SK-N-SH treated with all-trans-retinoic acid at 6 μM for 48 hours (cell line): ENCODE measurements around the gene TACO1.

Experiments used
- ATAC-seq: fragments of 200-7000 bp; cut with Tn5 transposase; 3 replicates; pipeline ENCODE4 v1.9.1; 2020; ENCODE audit warnings: mild to moderate bottlenecking, moderate library complexity
- ARNTL ChIP-seq: fragments of 450-650 bp; formaldehyde crosslinking; IDR thresholded peaks from 2 replicates; pipeline ENCODE4 v1.5.0; 2020; ENCODE audit warnings: low read depth, mild to moderate bottlenecking, moderate library complexity, borderline replicate concordance
- BACH2 ChIP-seq: fragments of 250-450 bp; sonication (Bioruptor Pico); IDR thresholded peaks from 2 replicates; pipeline ENCODE4 v1.9.0; 2021; ENCODE audit warnings: mild to moderate bottlenecking, borderline replicate concordance
- CREB5 ChIP-seq: fragments of 250-450 bp; sonication (Bioruptor Pico); IDR thresholded peaks from 2 replicates; pipeline ENCODE4 v1.5.1; 2020; ENCODE audit warnings: low read depth, mild to moderate bottlenecking, moderate library complexity
- CSDC2 ChIP-seq: fragments of 250-450 bp; sonication (Bioruptor Pico); IDR thresholded peaks from 2 replicates; pipeline ENCODE4 v1.5.0; 2020; ENCODE audit warnings: mild to moderate bottlenecking, moderate library complexity
- CSRNP3 ChIP-seq: fragments of 250-450 bp; sonication (Bioruptor Pico); IDR thresholded peaks from 2 replicates; pipeline ENCODE4 v1.5.1; 2021; ENCODE audit warnings: mild to moderate bottlenecking, moderate library complexity
- ESRRG ChIP-seq: fragments of 250-450 bp; sonication (Bioruptor Pico); IDR thresholded peaks from 2 replicates; pipeline ENCODE4 v1.6.1; 2021; ENCODE audit warnings: mild to moderate bottlenecking
- GLIS3 ChIP-seq: fragments of 250-450 bp; sonication (Bioruptor Pico); IDR thresholded peaks from 2 replicates; pipeline ENCODE4 v1.5.0; 2020; ENCODE audit warnings: mild to moderate bottlenecking, moderate library complexity
- ISL1 ChIP-seq: fragments of 250-450 bp; sonication (Bioruptor Pico); IDR thresholded peaks from 2 replicates; pipeline ENCODE4 v2.1.2; 2022; ENCODE audit warnings: mild to moderate bottlenecking, moderate library complexity
- OSR1 ChIP-seq: fragments of 250-450 bp; sonication (Bioruptor Pico); IDR thresholded peaks from 2 replicates; pipeline ENCODE4 v1.8.0; 2022; ENCODE audit warnings: moderate library complexity, mild to moderate bottlenecking, inconsistent platforms
- PATZ1 ChIP-seq: fragments of 250-450 bp; sonication (Bioruptor Pico); IDR thresholded peaks from 2 replicates; pipeline ENCODE4 v1.8.0; 2020; ENCODE audit warnings: mild to moderate bottlenecking, moderate library complexity, borderline replicate concordance
- POU6F1 ChIP-seq: fragments of 250-450 bp; sonication (Bioruptor Pico); IDR thresholded peaks from 2 replicates; pipeline ENCODE4 v1.8.0; 2021; ENCODE audit warnings: low read depth, mild to moderate bottlenecking, moderate library complexity, borderline replicate concordance
- PPARA ChIP-seq: fragments of 250-450 bp; sonication (Bioruptor Pico); IDR thresholded peaks from 2 replicates; pipeline ENCODE4 v1.5.0; 2020; ENCODE audit warnings: mild to moderate bottlenecking, borderline replicate concordance
- RARB ChIP-seq: fragments of 250-450 bp; sonication (Bioruptor Pico); IDR thresholded peaks from 2 replicates; pipeline ENCODE4 v1.8.0; 2021; ENCODE audit warnings: mild to moderate bottlenecking, moderate library complexity
- TCF4 ChIP-seq: fragments of 250-450 bp; sonication (Bioruptor Pico); IDR thresholded peaks from 2 replicates; pipeline ENCODE4 v1.8.0; 2021; ENCODE audit warnings: mild to moderate bottlenecking, moderate library complexity, borderline replicate concordance
- TSHZ2 ChIP-seq: fragments of 250-450 bp; sonication (Bioruptor Pico); IDR thresholded peaks from 2 replicates; pipeline ENCODE4 v1.5.0; 2020; ENCODE audit warnings: mild to moderate bottlenecking, moderate library complexity
- ZFP3 ChIP-seq: fragments of 250-450 bp; sonication (Bioruptor Pico); IDR thresholded peaks from 2 replicates; pipeline ENCODE4 v1.5.0; 2020; ENCODE audit warnings: mild to moderate bottlenecking, moderate library complexity
- ZFP30 ChIP-seq: fragments of 450-650 bp; formaldehyde crosslinking; IDR thresholded peaks from 2 replicates; pipeline ENCODE4 v1.5.0; 2022; ENCODE audit warnings: mild to moderate bottlenecking, moderate library complexity
- ZNF565 ChIP-seq: fragments of 450-650 bp; formaldehyde crosslinking; conservative IDR thresholded peaks from 2 replicates; pipeline ENCODE4 v1.5.0; 2020; ENCODE audit warnings: low read depth, mild to moderate bottlenecking, moderate library complexity
- ZNF70 ChIP-seq: fragments of 450-650 bp; formaldehyde crosslinking; IDR thresholded peaks from 2 replicates; pipeline ENCODE4 v1.5.0; 2020; ENCODE audit warnings: mild to moderate bottlenecking, moderate library complexity
- ZNF8 ChIP-seq: fragments of 450-650 bp; formaldehyde crosslinking; IDR thresholded peaks from 2 replicates; pipeline ENCODE4 v1.5.0; 2020; ENCODE audit warnings: mild to moderate bottlenecking, moderate library complexity

TACO1 gene

GRCh38 chr17:63589646-63590045, 11.0 kb upstream of the TACO1 start:
- no peak for TF ChIP-seq ZNF8
- no peak for TF ChIP-seq ZNF565 (CRISPR knock-in tag)
- TF ChIP-seq TSHZ2 (CRISPR knock-in tag), result no peak
- TF ChIP-seq CSRNP3 (CRISPR knock-in tag), result no peak
- TF ChIP-seq, all 23 proteins: peak for 0
- ATAC-seq, result no peak

GRCh38 chr17:63592797-63593196, 7.9 kb upstream of the TACO1 start:
- no peak for TF ChIP-seq POU6F1 (CRISPR knock-in tag)
- no peak for TF ChIP-seq GLIS3 (CRISPR knock-in tag)
- no peak for TF ChIP-seq CSDC2
- ATAC-seq, result no peak

GRCh38 chr17:63595132-63595531, 5.6 kb upstream of the TACO1 start:
- ATAC-seq, result no peak
- TF ChIP-seq ZFP3 (CRISPR knock-in tag) (peak; percentile 93), RARB (no peak)

GRCh38 chr17:63596856-63597586, 3.7 kb upstream of the TACO1 start:
- ATAC-seq, result no peak
- TF ChIP-seq ZNF8 (no peak), ESRRG (CRISPR knock-in tag) (no peak), PATZ1 (no peak), TCF4 (no peak), CREB5 (no peak), ZNF70 (CRISPR knock-in tag) (no peak), CSDC2 (no peak), PPARA (CRISPR knock-in tag) (no peak)

- ATAC-seq, result no peak
- TF ChIP-seq OSR1 (no peak), GLIS3 (CRISPR knock-in tag) (no peak), PATZ1 (no peak), ISL1 (CRISPR knock-in tag) (no peak), ZFP30 (CRISPR knock-in tag) (no peak), ARNTL (CRISPR knock-in tag) (no peak), ZNF70 (CRISPR knock-in tag) (no peak), BACH2 (CRISPR knock-in tag) (no peak), POU6F1 (CRISPR knock-in tag) (no peak), ZNF565 (CRISPR knock-in tag) (no peak), ZFP3 (CRISPR knock-in tag) (no peak)
These were observed 2.4 kb upstream of the TACO1 start for GRCh38 chr17:63598281-63598680.
